Upper lobe of left lung (tissue), 4 donors: ENCODE results near the gene ZG16.

Source experiments
- EP300 ChIP-seq, 4 donors: sonication (generic); formaldehyde crosslinking; IDR thresholded peaks; one replicate each; pipeline ENCODE4 v1.5.1; 2017; ENCODE audit warnings: antibody characterized with exemption in 4 of 4, control low read depth in 2 of 4
- POLR2A ChIP-seq, 4 donors: fragments of 450-650 bp; IDR thresholded peaks; one replicate each; pipeline ENCODE4 v1.5.1; 2016 to 2017; ENCODE audit warnings: antibody characterized with exemption in 4 of 4, mild to moderate bottlenecking in 2 of 4
- POLR2AphosphoS5 ChIP-seq, 2 donors: sonication (generic); formaldehyde crosslinking; IDR thresholded peaks; one replicate each; pipeline ENCODE4 v1.5.1; 2017; ENCODE audit warnings: antibody characterized with exemption in 2 of 2
- TF ChIP-seq, protein P1 (sequence below), 6 experiments: fragments of 450-650 bp in 4 of 6; fragments of 200-600 bp in 2 of 6; sonication (generic) in 2 of 6; IDR thresholded peaks; one replicate each; pipeline ENCODE4 v1.5.1; 2016 to 2019; ENCODE audit warnings: antibody characterized with exemption in 6 of 6

DNA sequence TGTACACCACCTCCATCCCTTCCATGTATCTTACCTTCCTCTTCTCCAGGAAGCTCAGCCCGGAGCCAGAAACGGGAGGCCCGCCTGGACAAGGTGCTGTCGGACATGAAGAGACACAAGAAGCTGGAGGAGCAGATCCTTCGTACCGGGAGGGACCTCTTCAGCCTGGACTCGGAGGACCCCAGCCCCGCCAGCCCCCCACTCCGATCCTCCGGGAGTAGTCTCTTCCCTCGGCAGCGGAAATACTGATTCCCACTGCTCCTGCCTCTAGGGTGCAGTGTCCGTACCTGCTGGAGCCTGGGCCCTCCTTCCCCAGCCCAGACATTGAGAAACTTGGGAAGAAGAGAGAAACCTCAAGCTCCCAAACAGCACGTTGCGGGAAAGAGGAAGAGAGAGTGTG lies 41.5 kb downstream of the ZG16 start:
- TF ChIP-seq POLR2AphosphoS5 (IDR thresholded peaks at IDR 0.05) (no peak), POLR2A (IDR thresholded peaks at IDR 0.05) (no peak), EP300 (IDR thresholded peaks at IDR 0.05) (no peak)
- TF ChIP-seq, protein P1, sequence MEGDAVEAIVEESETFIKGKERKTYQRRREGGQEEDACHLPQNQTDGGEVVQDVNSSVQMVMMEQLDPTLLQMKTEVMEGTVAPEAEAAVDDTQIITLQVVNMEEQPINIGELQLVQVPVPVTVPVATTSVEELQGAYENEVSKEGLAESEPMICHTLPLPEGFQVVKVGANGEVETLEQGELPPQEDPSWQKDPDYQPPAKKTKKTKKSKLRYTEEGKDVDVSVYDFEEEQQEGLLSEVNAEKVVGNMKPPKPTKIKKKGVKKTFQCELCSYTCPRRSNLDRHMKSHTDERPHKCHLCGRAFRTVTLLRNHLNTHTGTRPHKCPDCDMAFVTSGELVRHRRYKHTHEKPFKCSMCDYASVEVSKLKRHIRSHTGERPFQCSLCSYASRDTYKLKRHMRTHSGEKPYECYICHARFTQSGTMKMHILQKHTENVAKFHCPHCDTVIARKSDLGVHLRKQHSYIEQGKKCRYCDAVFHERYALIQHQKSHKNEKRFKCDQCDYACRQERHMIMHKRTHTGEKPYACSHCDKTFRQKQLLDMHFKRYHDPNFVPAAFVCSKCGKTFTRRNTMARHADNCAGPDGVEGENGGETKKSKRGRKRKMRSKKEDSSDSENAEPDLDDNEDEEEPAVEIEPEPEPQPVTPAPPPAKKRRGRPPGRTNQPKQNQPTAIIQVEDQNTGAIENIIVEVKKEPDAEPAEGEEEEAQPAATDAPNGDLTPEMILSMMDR (IDR thresholded peaks at IDR 0.05): no peak
